HepG2 (cell line): ENCODE measurements around the gene AZU1. TPM values are rescaled to one million over a fixed set of nuclear protein-coding genes. Genes with fewer than 3 reads are reported as not detected.
A peak's percentile ranks its signal among the peaks of the same experiment; 100 is the strongest.

ENCODE experiments used
- ATF1 ChIP-seq: IDR thresholded peaks from 2 replicates; pipeline ENCODE4 v1.6.1; 2016; ENCODE audit warnings: mild to moderate bottlenecking, control low read depth
- ATM ChIP-seq: fragments of 450-650 bp; IDR thresholded peaks from 2 replicates; pipeline ENCODE4 v1.7.1; 2017; ENCODE audit warnings: mild to moderate bottlenecking, borderline replicate concordance
- FIP1L1 ChIP-seq: fragments of 200-400 bp; formaldehyde crosslinking; IDR thresholded peaks from 2 replicates; pipeline ENCODE4 v1.6.1; 2018; ENCODE audit warnings: low read depth, mild to moderate bottlenecking, low read length, moderate library complexity, borderline replicate concordance; ENCODE audit not compliant: insufficient read depth
- FOXJ3 ChIP-seq: sonication (generic); formaldehyde crosslinking; IDR thresholded peaks from 2 replicates; pipeline ENCODE4 v1.4.0; 2020; ENCODE audit warnings: missing genetic modification reagents, mild to moderate bottlenecking, borderline replicate concordance
- KDM4B ChIP-seq: sonication (generic); formaldehyde crosslinking; IDR thresholded peaks from 2 replicates; pipeline ENCODE4 v1.4.0; 2020; ENCODE audit warnings: missing genetic modification reagents
- NFATC3 ChIP-seq: sonication (generic); formaldehyde crosslinking; IDR thresholded peaks from 2 replicates; pipeline ENCODE4 v1.5.1; 2020; ENCODE audit warnings: mild to moderate bottlenecking, missing genetic modification reagents
- PLRG1 ChIP-seq: fragments of 450-650 bp; conservative IDR thresholded peaks from 2 replicates; pipeline ENCODE4 v1.6.1; 2016
- PRMT3 ChIP-seq: sonication (generic); formaldehyde crosslinking; IDR thresholded peaks from 2 replicates; pipeline ENCODE4 v1.8.1; 2022; ENCODE audit warnings: low read depth, mild to moderate bottlenecking, moderate library complexity, missing genetic modification reagents, borderline replicate concordance
- SKI ChIP-seq: fragments of 450-650 bp; IDR thresholded peaks from one replicate; pipeline ENCODE4 v1.6.1; 2018; ENCODE audit warnings: mild to moderate bottlenecking; ENCODE audit not compliant: partially characterized antibody
- SP5 ChIP-seq: IDR thresholded peaks from 2 replicates; pipeline ENCODE4 v1.6.1; 2016; ENCODE audit warnings: low read depth, borderline replicate concordance
- TRIM24 ChIP-seq: sonication (generic); formaldehyde crosslinking; IDR thresholded peaks from 2 replicates; pipeline ENCODE4 v1.8.0; 2022; ENCODE audit warnings: mild to moderate bottlenecking, missing genetic modification reagents
- TSC22D2 ChIP-seq: sonication (generic); formaldehyde crosslinking; IDR thresholded peaks from 2 replicates; pipeline ENCODE4 v1.5.1; 2020; ENCODE audit warnings: missing genetic modification reagents, mild to moderate bottlenecking, borderline replicate concordance
- YEATS4 ChIP-seq: sonication (generic); formaldehyde crosslinking; IDR thresholded peaks from 2 replicates; pipeline ENCODE4 v1.4.0; 2020; ENCODE audit warnings: missing genetic modification reagents, borderline replicate concordance
- ZNF3 ChIP-seq: IDR thresholded peaks from 2 replicates; pipeline ENCODE4 v1.7.0; 2017; ENCODE audit warnings: inconsistent platforms
- ZNF367 ChIP-seq: sonication (generic); formaldehyde crosslinking; IDR thresholded peaks from 2 replicates; pipeline ENCODE4 v1.4.0; 2020; ENCODE audit warnings: missing genetic modification reagents, borderline replicate concordance
- ZNF501 ChIP-seq: sonication (generic); formaldehyde crosslinking; IDR thresholded peaks from 2 replicates; pipeline ENCODE4 v1.5.1; 2020; ENCODE audit warnings: mild to moderate bottlenecking, moderate library complexity, missing genetic modification reagents
- ZSCAN29 ChIP-seq: sonication (generic); formaldehyde crosslinking; conservative IDR thresholded peaks from 2 replicates; pipeline ENCODE4 v1.4.0; 2020; ENCODE audit warnings: mild to moderate bottlenecking, missing genetic modification reagents
- polyA plus RNA-seq, 8 experiments: library from polyadenylated mRNA; depleted of rRNA in 3 of 8; stranded (reverse) in 7 of 8; unstranded in 1 of 8; fragments of >200 nt; fragmentation: Illumina TruSeq in 4 of 8; extraction: Trizol in 4 of 8; gene quantifications; 2 replicates each; pipeline versions ENCODE4 v1.2.1 to v1.2.3, GENCODE V29; 2011 to 2016; ENCODE audit warnings: low read depth in 4 of 8, missing spikeins in 1 of 8, mixed read lengths in 1 of 8; ENCODE audit not compliant: insufficient read depth in 1 of 8
- total RNA-seq, 5 experiments: library from RNA; depleted of rRNA; stranded (reverse); fragments of >200 nt; fragmentation: Illumina TruSeq; extraction: Trizol; gene quantifications; 2 replicates each; pipeline ENCODE4 v1.2.3, GENCODE V29; 2016; ENCODE audit warnings: low read depth in 1 of 5
- TF ChIP-seq, protein P1 (sequence below): sonication (generic); formaldehyde crosslinking; IDR thresholded peaks from 2 replicates; pipeline ENCODE4 v1.5.0; 2020; ENCODE audit warnings: missing genetic modification reagents
- TF ChIP-seq, protein P2 (sequence below): sonication (generic); formaldehyde crosslinking; IDR thresholded peaks from 2 replicates; pipeline ENCODE4 v1.4.0; 2020; ENCODE audit warnings: missing genetic modification reagents
- TF ChIP-seq, protein P3 (sequence below): sonication (generic); formaldehyde crosslinking; IDR thresholded peaks from 2 replicates; pipeline ENCODE4 v1.4.0; 2020; ENCODE audit warnings: missing genetic modification reagents; ENCODE audit errors: not compliant biosample characterization
- TF ChIP-seq, protein P4 (sequence below): sonication (generic); formaldehyde crosslinking; conservative IDR thresholded peaks from 2 replicates; pipeline ENCODE4 v1.8.0; 2022; ENCODE audit warnings: missing genetic modification reagents

Gene AZU1
- total and polyA plus RNA-seq, 2 of the 13 experiments (the other 11 are each of a cell fraction or from before 2014, with no cell fraction given): not detected

GRCh38 chr19:778910-779653, 48.6 kb upstream of the AZU1 start (continued):
- TF ChIP-seq, protein P1, sequence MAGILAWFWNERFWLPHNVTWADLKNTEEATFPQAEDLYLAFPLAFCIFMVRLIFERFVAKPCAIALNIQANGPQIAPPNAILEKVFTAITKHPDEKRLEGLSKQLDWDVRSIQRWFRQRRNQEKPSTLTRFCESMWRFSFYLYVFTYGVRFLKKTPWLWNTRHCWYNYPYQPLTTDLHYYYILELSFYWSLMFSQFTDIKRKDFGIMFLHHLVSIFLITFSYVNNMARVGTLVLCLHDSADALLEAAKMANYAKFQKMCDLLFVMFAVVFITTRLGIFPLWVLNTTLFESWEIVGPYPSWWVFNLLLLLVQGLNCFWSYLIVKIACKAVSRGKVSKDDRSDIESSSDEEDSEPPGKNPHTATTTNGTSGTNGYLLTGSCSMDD: no peak
- TF ChIP-seq YEATS4 (peak; percentile 71; the same call in 1 of the 2 replicates), TSC22D2 (CRISPR knock-in tag) (peak; percentile 76; the same call in 1 of the 2 replicates), ATF1 (CRISPR knock-in tag) (no peak), PLRG1 (no peak), ATM (no peak), ZNF501 (CRISPR knock-in tag) (peak; percentile 84), TRIM24 (CRISPR knock-in tag) (no peak), ZNF3 (CRISPR knock-in tag) (no peak), FOXJ3 (CRISPR knock-in tag) (peak; percentile 57), FIP1L1 (no peak), PRMT3 (CRISPR knock-in tag) (no peak), SP5 (CRISPR knock-in tag) (peak; percentile 38; the same call in 1 of the 2 replicates), SKI (peak; percentile 46), ZSCAN29 (no peak), KDM4B (CRISPR knock-in tag) (0 out of 2 replicates have a peak, but pooled peaks have one; percentile 70), NFATC3 (CRISPR knock-in tag) (0 out of 2 replicates have a peak, but pooled peaks have one; percentile 71), ZNF367 (CRISPR knock-in tag) (no peak; the same call in 1 of the 2 replicates)
- TF ChIP-seq, protein P2, sequence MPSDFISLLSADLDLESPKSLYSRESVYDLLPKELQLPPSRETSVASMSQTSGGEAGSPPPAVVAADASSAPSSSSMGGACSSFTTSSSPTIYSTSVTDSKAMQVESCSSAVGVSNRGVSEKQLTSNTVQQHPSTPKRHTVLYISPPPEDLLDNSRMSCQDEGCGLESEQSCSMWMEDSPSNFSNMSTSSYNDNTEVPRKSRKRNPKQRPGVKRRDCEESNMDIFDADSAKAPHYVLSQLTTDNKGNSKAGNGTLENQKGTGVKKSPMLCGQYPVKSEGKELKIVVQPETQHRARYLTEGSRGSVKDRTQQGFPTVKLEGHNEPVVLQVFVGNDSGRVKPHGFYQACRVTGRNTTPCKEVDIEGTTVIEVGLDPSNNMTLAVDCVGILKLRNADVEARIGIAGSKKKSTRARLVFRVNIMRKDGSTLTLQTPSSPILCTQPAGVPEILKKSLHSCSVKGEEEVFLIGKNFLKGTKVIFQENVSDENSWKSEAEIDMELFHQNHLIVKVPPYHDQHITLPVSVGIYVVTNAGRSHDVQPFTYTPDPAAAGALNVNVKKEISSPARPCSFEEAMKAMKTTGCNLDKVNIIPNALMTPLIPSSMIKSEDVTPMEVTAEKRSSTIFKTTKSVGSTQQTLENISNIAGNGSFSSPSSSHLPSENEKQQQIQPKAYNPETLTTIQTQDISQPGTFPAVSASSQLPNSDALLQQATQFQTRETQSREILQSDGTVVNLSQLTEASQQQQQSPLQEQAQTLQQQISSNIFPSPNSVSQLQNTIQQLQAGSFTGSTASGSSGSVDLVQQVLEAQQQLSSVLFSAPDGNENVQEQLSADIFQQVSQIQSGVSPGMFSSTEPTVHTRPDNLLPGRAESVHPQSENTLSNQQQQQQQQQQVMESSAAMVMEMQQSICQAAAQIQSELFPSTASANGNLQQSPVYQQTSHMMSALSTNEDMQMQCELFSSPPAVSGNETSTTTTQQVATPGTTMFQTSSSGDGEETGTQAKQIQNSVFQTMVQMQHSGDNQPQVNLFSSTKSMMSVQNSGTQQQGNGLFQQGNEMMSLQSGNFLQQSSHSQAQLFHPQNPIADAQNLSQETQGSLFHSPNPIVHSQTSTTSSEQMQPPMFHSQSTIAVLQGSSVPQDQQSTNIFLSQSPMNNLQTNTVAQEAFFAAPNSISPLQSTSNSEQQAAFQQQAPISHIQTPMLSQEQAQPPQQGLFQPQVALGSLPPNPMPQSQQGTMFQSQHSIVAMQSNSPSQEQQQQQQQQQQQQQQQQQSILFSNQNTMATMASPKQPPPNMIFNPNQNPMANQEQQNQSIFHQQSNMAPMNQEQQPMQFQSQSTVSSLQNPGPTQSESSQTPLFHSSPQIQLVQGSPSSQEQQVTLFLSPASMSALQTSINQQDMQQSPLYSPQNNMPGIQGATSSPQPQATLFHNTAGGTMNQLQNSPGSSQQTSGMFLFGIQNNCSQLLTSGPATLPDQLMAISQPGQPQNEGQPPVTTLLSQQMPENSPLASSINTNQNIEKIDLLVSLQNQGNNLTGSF: peak; percentile 75; the same call in 1 of the 2 replicates
- TF ChIP-seq, protein P3, sequence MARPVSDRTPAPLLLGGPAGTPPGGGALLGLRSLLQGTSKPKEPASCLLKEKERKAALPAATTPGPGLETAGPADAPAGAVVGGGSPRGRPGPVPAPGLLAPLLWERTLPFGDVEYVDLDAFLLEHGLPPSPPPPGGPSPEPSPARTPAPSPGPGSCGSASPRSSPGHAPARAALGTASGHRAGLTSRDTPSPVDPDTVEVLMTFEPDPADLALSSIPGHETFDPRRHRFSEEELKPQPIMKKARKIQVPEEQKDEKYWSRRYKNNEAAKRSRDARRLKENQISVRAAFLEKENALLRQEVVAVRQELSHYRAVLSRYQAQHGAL (CRISPR knock-in tag): peak; percentile 92
- TF ChIP-seq, protein P4, sequence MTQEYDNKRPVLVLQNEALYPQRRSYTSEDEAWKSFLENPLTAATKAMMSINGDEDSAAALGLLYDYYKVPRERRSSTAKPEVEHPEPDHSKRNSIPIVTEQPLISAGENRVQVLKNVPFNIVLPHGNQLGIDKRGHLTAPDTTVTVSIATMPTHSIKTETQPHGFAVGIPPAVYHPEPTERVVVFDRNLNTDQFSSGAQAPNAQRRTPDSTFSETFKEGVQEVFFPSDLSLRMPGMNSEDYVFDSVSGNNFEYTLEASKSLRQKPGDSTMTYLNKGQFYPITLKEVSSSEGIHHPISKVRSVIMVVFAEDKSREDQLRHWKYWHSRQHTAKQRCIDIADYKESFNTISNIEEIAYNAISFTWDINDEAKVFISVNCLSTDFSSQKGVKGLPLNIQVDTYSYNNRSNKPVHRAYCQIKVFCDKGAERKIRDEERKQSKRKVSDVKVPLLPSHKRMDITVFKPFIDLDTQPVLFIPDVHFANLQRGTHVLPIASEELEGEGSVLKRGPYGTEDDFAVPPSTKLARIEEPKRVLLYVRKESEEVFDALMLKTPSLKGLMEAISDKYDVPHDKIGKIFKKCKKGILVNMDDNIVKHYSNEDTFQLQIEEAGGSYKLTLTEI (CRISPR knock-in tag): no peak
